ENCODE measurements around the gene PNLIPRP2.

DNA sequence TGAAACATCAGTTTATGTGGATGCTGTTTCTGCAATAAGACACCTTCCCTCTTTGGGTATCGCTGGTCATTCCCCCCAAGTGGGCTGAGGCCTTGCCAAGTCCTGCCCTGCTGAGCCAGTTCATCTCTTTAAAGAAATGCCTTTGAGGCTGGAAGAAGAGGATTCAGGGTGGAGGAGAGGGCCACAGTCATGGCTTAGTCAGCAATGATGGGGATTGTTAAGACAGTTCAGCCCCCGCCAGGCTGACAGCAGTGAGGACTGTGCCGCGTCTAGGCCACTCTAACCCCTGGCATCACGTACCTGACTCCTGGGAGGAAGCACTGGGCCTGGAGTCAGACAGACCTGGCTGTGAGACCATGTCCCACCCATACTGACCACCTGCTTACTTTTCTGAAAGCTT lies 48.3 kb downstream of the PNLIPRP2 start:
- no peak for TF ChIP-seq CTCF (IDR thresholded peaks at IDR 0.05; ENCODE audit: low read length)
- TF ChIP-seq EZH2 (optimal IDR thresholded peaks at IDR 0.05; ENCODE audit: low read depth, low read length) = no peak
- no peak for TF ChIP-seq EZH2phosphoT487 (IDR thresholded peaks at IDR 0.05; ENCODE audit: low read length)
